ENCODE data around the gene RBM28. TPM values are rescaled to one million over a fixed set of nuclear protein-coding genes. Genes with fewer than 3 reads are reported as not detected.

The RBM28 gene
- total RNA-seq, 1 experiment from 2014 or later, result 100 TPM

GRCh38 chr7:128370491-128370890 is 26.8 kb upstream of the RBM28 start:
- Histone ChIP-seq H3K4me1 (ENCODE audit: insufficient read depth, low read length, poor library complexity, severe bottlenecking) (peaks cover 17% of the 10 kb centered on the region), H3K27ac (ENCODE audit: low read depth, low read length, poor library complexity, severe bottlenecking) (no peak overlapping the region), H3K9me3 (ENCODE audit: low read depth, low read length, poor library complexity, severe bottlenecking) (no peaks in the 10 kb centered on the region), H3K36me3 (ENCODE audit: insufficient read depth, low read length, poor library complexity, severe bottlenecking) (no peaks in the 10 kb centered on the region), H3K4me3 (ENCODE audit: low read depth, low read length, poor library complexity, severe bottlenecking) (no peak overlapping the region), H3K27me3 (replicated peaks; ENCODE audit: insufficient read depth, low read depth, low read length, poor library complexity) (no peaks in the 10 kb centered on the region)
- intact Hi-C loops (cut with micrococcal nuclease; ENCODE audit: unreplicated experiment), result no loop called here
- CTCF ChIA-PET, result no interaction called here
- TF ChIP-seq CTCF (conservative IDR thresholded peaks at IDR 0.05; ENCODE audit: low read depth, low read length) (no peak), EZH2 (IDR thresholded peaks at IDR 0.05; ENCODE audit: borderline replicate concordance, low read depth, low read length, poor library complexity, severe bottlenecking) (no peak)
- POLR2A ChIA-PET (ENCODE audit: low non-redundant PET), result no interaction called here
- no TSS peak for BruUV-seq (replicated peaks)
- no peak for DNase-seq (ENCODE audit: low spot score)

- intact Hi-C loops (cut with micrococcal nuclease; ENCODE audit: unreplicated experiment), result no loop called here
- Histone ChIP-seq H3K27ac (ENCODE audit: low read depth, low read length, poor library complexity, severe bottlenecking) (peak overlapping the region; percentile 77), H3K27me3 (replicated peaks; ENCODE audit: insufficient read depth, low read depth, low read length, poor library complexity) (no peaks in the 10 kb centered on the region), H3K4me1 (ENCODE audit: insufficient read depth, low read length, poor library complexity, severe bottlenecking) (peaks cover 48% of the 10 kb centered on the region), H3K36me3 (ENCODE audit: insufficient read depth, low read length, poor library complexity, severe bottlenecking) (no peaks in the 10 kb centered on the region), H3K9me3 (ENCODE audit: low read depth, low read length, poor library complexity, severe bottlenecking) (no peaks in the 10 kb centered on the region), H3K4me3 (ENCODE audit: low read depth, low read length, poor library complexity, severe bottlenecking) (no peak overlapping the region)
- POLR2A ChIA-PET (ENCODE audit: low non-redundant PET), result interaction anchor here (0.6 kb wide), 2 partner anchors 15 to 16 kb away, joined by 4 read pairs; no protein-coding TSS in a partner anchor
- no peak for DNase-seq (ENCODE audit: low spot score)
- CTCF ChIA-PET, result interaction anchor here (1.0 kb wide), 1 partner anchor 20 kb away, joined by 3 read pairs; no protein-coding TSS in a partner anchor
- TF ChIP-seq CTCF (conservative IDR thresholded peaks at IDR 0.05; ENCODE audit: low read depth, low read length) (no peak), EZH2 (IDR thresholded peaks at IDR 0.05; ENCODE audit: borderline replicate concordance, low read depth, low read length, poor library complexity, severe bottlenecking) (no peak)
- no TSS peak for BruUV-seq (replicated peaks)
Measured at GRCh38 chr7:128366986-128367385, 23.3 kb upstream of the RBM28 start.

GRCh38 chr7:128366300-128366699 is 22.6 kb upstream of the RBM28 start:
- intact Hi-C loops (cut with micrococcal nuclease; ENCODE audit: unreplicated experiment), result no loop called here
- Histone ChIP-seq H3K9me3 (ENCODE audit: low read depth, low read length, poor library complexity, severe bottlenecking) (no peaks in the 10 kb centered on the region), H3K27me3 (replicated peaks; ENCODE audit: insufficient read depth, low read depth, low read length, poor library complexity) (no peaks in the 10 kb centered on the region), H3K4me3 (ENCODE audit: low read depth, low read length, poor library complexity, severe bottlenecking) (no peak overlapping the region), H3K27ac (ENCODE audit: low read depth, low read length, poor library complexity, severe bottlenecking) (peak overlapping the region; percentile 77), H3K36me3 (ENCODE audit: insufficient read depth, low read length, poor library complexity, severe bottlenecking) (no peaks in the 10 kb centered on the region), H3K4me1 (ENCODE audit: insufficient read depth, low read length, poor library complexity, severe bottlenecking) (peaks cover 48% of the 10 kb centered on the region)
- POLR2A ChIA-PET (ENCODE audit: low non-redundant PET), result no interaction called here
- no TSS peak for BruUV-seq (replicated peaks)
- TF ChIP-seq EZH2 (IDR thresholded peaks at IDR 0.05; ENCODE audit: borderline replicate concordance, low read depth, low read length, poor library complexity, severe bottlenecking) (no peak), CTCF (conservative IDR thresholded peaks at IDR 0.05; ENCODE audit: low read depth, low read length) (no peak)
- CTCF ChIA-PET, result interaction anchor here (1.0 kb wide), 1 partner anchor 19 kb away, joined by 3 read pairs; no protein-coding TSS in a partner anchor
- DNase-seq (ENCODE audit: low spot score), result peak; percentile 47

Measured in A673 (cell line).